SH-SY5Y (cell line): ENCODE data around the gene ARHGEF11.
A peak's percentile ranks its signal among the peaks of the same experiment; 100 is the strongest.

Experiments used
- GATA2 ChIP-seq: IDR thresholded peaks from 2 replicates; pipeline ENCODE4 v1.6.1; 2011; ENCODE audit warnings: mild to moderate bottlenecking, low read depth, low read length
- GATA3 ChIP-seq: IDR thresholded peaks from 2 replicates; pipeline ENCODE4 v1.6.1; 2011; ENCODE audit warnings: low read depth, mild to moderate bottlenecking, low read length, moderate library complexity

Gene ARHGEF11, protein sequence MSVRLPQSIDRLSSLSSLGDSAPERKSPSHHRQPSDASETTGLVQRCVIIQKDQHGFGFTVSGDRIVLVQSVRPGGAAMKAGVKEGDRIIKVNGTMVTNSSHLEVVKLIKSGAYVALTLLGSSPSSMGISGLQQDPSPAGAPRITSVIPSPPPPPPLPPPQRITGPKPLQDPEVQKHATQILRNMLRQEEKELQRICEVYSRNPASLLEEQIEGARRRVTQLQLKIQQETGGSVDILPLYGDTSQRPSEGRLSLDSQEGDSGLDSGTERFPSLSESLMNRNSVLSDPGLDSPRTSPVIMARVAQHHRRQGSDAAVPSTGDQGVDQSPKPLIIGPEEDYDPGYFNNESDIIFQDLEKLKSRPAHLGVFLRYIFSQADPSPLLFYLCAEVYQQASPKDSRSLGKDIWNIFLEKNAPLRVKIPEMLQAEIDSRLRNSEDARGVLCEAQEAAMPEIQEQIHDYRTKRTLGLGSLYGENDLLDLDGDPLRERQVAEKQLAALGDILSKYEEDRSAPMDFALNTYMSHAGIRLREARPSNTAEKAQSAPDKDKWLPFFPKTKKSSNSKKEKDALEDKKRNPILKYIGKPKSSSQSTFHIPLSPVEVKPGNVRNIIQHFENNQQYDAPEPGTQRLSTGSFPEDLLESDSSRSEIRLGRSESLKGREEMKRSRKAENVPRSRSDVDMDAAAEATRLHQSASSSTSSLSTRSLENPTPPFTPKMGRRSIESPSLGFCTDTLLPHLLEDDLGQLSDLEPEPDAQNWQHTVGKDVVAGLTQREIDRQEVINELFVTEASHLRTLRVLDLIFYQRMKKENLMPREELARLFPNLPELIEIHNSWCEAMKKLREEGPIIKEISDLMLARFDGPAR (N-terminal part only)

DNA sequence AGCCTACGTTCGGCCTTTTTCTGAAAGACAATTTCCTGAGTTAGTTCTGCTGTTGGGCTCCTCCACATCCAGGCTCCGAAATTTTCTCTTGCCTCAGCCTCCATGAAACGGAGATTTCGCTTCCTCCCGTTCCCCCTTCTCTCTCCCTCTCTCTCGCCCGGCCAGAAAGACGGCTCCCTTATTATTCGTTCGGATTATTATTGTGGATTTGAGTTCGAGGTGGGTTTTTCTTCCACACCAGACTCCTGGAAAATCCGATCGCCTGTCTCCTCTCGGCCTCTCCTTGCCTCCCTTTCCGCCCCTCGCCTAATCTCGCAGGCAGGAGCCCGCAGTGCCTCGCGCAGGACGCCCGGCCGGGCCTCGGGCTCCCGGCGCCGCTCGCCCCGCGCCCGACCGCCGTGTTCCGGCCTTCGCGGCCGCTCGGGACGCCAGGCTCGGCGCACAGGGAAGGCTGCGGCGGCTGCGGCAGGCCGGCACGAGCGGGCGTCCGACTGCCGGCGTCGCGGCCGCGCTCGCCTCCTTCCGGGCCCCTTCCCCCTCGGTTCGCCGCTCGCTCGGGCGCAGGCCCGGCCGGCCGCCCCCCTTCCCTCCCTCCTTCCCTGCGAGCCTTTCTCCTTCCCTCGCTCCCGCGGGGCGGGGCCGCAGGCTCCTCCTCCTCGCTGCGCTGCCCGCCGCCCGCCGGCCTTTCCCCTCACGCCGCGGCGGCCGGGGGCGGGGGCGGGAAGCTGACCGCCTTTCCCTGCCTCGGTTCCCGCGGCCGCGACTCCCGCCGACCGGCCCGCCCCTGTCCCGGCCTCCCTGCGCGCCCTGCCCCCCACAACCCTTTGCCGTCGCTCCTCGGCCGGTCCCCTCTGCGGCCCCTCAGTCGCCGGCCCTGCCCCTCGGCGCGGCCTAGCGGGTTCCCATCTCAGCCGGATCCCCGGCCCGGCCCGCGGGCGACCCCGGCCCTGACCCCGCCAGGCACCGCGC lies at the start of gene ARHGEF11:
Gene ARHGEF11, minus strand, starts transcription at position 493 of the 969 bp plus-strand sequence. CDS start 1,412 bp downstream, outside the sequence.
- TF ChIP-seq GATA2: peak; percentile 60; the same call in 1 of the 2 replicates
- TF ChIP-seq GATA3: no peak

DNA sequence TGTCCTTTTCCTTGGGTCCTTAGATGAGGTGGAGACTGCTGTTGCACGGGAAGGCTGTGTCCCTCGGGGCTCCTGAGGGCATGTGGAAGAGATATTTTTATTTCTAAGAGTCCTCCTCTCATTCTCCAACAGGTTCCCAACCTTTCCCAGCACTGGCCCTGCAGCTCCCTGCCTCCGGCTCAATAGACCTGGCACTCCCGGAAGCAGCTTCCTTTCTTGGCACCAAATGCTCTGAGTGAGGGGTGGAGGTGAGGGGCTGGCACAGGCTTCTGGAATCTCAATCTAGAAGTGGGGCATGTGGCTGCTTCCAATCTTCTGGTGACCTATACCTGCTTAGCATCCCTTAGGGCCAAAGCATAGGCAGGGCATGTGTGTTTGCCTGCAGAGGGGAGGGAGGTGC lies 49.5 kb upstream of the ARHGEF11 start:
- no peak for TF ChIP-seq GATA3
- TF ChIP-seq GATA2: no peak

DNA sequence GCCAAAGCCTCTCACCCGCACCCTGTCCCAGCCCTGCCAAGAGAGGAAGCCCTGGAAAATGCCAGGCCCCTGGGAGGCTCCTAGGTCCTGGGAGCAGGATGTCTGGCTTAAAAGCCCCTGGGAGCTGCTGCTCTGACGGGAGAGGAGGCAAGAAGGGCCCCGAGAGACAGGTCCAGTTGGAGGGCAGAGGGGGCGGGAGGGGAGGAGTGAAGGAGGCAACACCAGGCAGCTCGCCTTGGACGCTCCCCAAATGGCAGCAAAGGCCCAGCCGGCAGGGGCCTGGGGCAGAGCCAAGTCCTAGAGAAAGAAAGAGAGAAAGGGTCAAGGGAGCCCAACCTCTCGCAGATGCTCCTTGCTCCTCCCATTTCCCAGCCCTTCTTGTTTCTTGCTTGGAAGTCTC lies 47.3 kb upstream of the ARHGEF11 start:
- TF ChIP-seq GATA2: no peak
- TF ChIP-seq GATA3: no peak

DNA sequence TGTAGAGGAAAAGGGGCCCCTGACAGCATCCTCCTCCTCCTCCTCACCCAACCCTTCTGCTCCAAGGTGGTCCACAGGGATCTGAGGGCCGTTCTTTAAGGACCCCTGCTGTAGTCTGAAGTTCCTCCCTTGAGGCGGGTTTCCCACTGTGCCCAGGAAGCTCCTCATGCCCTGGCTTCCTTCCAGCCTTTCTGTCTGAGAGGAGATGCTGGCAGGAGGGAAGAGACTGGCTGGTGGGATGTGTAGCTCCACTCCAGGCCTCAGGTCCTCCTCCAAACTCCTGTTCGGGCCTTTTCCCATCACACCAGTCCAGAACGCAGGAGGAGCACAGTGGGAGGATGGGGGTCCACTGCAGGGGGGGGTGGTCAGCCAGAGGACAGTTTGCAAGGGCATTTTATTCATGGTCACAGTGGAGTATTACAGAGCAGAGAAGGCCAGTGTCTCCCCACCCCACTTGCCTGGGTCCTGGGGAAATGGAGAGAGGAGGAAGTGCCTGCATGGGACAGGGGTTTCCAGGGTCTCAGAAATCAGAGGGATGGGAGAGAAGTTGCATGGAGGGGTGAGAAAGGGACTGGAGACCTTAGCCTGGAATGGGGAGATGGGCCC lies 46.2 kb upstream of the ARHGEF11 start:
- TF ChIP-seq GATA2 (no peak), GATA3 (no peak)

DNA sequence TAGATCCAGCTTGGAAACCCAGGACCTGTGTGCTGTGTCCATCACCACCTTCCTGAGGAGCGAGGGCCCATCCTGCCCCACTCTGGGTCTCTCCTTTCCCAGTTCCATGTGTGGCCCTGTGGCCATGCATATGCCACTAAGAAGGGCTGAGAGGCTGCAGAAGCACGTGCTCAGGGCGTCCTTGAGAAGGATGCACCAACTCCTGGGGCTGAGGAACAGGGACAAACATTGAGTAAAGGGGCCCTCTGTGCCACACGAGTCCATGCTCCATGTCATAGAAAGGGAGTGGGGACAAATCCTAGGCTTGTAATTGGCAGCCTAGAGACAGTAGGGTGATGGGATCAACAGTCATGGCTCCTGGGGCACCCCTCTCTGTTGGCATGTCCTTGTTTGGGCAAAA lies 45.6 kb upstream of the ARHGEF11 start:
- TF ChIP-seq GATA2 (no peak), GATA3 (no peak)

DNA sequence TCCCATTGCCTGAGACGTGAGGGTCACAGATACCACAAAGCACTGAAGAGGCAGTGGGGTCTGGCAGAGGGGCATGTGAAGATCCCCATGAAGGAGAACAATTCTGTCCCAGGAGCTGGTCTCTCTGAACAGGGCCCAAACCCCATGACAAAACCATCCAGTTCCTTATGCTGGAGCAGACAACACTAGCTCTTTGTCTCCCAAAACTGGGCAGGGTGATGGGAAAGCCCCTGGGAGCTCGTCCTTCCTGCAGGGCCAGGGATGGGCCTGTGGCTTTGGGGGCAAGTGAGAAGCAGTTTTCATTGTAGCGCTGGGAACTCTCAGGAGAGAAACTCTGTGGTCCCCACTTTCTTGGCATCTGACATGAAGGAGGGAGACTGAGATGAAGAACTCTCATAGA lies 45.2 kb upstream of the ARHGEF11 start:
- no peak for TF ChIP-seq GATA3
- no peak for TF ChIP-seq GATA2

DNA sequence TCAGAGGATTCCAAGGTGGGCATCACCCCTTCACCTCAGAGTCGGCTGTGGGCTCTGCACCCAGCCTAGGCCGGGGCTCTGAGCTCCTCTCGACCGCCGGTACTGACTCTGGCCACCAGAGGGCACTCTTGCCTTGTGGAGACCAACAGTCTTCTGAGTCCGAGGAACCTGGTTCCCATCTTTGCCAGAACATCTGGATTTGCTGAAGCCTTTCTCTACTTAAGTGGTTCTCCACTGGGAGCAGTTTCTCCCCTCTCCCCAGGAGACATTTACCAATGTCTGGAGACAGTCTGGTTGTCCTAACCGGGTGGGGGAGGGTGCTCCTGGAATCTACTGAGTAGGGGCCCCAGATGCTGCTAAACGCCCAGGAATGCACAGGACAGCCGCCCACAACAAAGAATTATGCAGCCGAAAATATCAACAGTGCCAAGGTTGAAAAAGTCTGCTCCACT lies 44.7 kb upstream of the ARHGEF11 start:
- TF ChIP-seq GATA2 (no peak), GATA3 (no peak)

DNA sequence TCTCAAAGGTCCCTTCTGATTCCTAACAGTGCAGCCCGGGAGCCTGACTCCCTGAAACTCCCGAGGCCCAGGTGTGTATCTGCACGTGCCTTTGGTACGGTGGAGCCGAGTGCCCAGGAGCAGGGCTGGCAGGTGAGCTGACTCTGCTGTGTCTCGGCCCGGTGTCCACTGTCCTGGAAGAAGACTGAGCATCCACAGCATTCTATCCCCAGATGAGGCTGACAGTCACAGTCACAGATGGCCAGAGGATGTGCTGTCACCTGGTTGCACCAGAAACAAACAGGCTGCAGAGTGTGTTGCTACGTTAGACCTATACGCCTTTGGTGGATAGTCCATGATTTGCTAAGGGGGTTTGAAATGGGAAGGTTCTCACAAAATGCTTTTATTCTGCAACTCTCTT lies 44.2 kb upstream of the ARHGEF11 start:
- TF ChIP-seq GATA2: no peak
- no peak for TF ChIP-seq GATA3

DNA sequence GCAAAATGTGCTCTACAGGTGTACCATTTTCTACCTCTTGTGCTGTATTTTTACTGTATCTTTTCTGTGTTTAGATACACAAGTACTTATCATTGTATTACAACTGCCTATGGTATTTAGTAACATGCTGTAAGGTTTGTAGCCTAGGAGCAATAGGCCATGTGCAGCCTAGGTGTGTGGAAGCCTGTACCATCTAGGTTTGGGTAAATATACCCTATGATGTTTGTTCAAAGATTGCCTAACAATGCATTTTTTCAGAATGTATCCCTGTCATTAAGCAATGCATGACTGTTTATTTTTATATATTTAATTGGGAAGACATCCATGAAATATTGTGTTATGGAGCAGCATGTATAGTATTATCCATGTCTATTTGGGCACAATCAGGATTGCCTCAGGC lies 43.1 kb upstream of the ARHGEF11 start:
- TF ChIP-seq GATA3 (no peak), GATA2 (no peak)

DNA sequence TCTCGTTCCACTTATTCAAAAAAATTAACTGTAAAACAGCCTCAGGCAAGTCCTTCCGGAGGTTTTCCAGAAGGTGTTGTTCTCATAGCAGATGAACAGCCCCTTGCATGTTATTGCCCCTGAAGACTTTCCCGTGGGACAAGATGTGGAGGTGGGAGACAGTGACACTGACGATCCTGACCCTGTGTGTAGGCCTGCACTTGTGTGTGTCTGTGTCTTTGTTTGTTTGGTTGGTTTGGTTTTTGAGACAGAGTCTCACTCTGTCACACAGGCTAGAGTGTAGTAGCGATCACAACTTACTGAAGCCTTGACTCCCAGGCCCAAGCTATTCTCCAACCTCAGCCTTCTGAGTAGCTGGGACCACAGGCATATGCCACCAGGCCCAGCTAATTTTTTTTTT lies 41.5 kb upstream of the ARHGEF11 start:
- TF ChIP-seq GATA2 (no peak), GATA3 (no peak)

DNA sequence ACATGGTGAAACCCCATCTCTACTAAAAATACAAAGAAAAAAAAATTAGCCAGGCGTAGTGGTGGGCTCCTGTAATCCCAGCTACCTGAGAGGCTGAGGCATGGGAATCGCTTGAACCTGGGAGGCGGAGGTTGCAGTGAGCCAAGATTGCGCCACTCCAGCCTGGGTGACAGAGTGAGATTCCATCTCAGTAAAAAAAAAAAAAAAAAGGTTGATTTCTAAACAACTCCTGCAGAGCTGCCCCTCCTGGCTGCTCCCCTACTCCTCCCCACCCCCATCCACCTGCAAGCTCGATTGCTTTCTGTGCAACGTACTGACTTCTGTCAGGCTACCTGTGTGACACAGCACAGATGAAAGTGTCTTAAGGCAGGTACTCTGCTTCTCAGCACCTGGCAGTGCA lies 40.8 kb upstream of the ARHGEF11 start:
- TF ChIP-seq GATA2 (no peak), GATA3 (no peak)

DNA sequence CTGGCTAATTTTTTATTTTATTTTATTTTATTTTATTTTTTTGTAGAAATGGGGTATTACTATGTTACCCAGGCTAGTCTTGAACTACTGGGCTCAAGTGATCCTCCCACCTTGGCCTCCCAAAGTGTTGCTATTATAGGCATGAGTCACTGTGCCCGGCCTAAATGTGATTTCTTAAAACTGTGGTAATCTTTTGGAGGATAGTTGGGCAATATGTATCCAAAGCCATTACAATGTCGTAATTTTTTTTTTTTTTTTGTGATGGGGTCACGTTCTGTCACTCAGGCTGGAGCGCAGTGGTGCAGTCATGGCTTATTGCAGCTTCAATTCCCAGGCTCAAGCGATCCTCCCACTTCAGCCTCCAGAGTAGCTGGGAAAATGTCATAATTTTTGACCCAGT lies 39.9 kb upstream of the ARHGEF11 start:
- TF ChIP-seq GATA2 (no peak), GATA3 (no peak)

DNA sequence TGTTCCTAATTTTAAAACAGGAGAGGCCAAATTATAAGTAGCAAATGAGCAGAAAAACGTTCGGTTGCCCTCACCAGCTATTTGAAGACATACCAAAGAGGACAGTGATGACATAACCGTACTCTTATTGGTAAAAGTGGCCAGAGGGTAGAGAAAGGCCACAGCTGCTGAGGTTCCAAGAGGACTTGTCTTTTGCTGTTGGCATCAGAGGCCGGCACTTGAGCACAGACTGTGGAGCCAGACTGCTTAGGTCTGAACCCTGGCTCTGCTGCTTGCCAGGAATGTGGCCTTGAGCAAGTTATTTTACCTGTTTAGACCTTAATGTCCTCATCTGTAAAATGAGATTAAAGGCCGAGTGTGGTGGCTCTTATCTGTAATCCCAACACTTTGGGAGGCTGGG lies 39.2 kb upstream of the ARHGEF11 start:
- TF ChIP-seq GATA3: no peak
- no peak for TF ChIP-seq GATA2

DNA sequence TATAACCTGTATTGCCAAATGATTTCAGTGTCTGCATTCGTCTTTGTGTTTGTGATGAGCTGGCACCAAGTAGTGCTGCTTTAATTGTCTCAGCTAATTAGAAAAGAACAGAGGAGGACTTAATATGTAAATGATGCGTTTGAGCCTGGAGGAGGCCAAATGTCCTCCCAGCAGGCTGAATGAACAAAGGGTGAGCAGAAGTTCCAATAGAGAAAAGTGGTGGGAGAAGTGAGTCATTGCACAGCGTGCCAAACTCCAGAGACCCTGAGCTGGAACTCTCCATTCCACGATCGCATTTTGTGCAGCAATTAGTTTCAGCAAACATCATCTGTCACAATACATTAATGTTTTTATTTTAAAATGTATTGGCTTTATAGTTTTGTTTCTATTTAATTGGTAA lies 36.2 kb upstream of the ARHGEF11 start:
- TF ChIP-seq GATA2: no peak
- no peak for TF ChIP-seq GATA3
